HS-5 (cell line): ENCODE measurements around the gene MMRN1.

Experiments
- DNase-seq: peaks from one replicate; pipeline ENCODE4 v3.0.0-alpha.2; 2012; ENCODE audit warnings: low read depth

Gene MMRN1

GRCh38 chr4:89998469-89999011 lies 103.9 kb downstream of the MMRN1 start:
- no peak for DNase-seq

GRCh38 chr4:90001023-90001422 lies 106.4 kb downstream of the MMRN1 start:
- no peak for DNase-seq

GRCh38 chr4:90002441-90003062 lies 107.9 kb downstream of the MMRN1 start:
- no peak for DNase-seq
